RCC 7860 (cell line): ENCODE data around the gene FANCD2.
"Not testable (repeated sequence)": the region's sequence is repeated elsewhere in the genome, so short reads cannot be mapped to it uniquely, and the experiment has no call there.

Source experiments
- DNase-seq: peaks from one replicate; pipeline ENCODE4 v3.0.0-alpha.2; 2015; ENCODE audit warnings: low spot score
- FAIRE-seq: peaks from 2 replicates; lab custom pipeline; 2012; peaks lifted over from hg19 to GRCh38; lab: Jason Lieb, UNC

The FANCD2 gene

DNA sequence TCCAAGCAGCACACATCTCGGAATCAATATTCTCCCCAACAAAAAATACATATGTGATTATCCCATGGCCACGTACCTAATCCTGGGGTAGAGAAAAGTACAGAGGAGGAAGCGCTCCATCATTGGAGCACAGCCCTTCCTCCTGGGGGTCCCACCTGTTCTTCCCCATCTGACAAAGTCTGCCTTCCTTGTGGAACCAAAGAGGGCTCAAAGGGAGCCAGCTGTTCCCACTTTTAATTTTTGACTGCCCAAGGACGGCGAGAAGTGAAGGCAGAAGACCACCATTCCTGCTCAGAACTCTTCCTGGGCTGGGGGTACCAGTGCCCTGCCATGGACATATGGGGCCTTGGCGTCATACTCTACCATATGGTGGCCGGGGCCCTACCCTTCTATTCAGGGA, 14.1 kb upstream of the FANCD2 start:
- no peak for FAIRE-seq
- no peak for DNase-seq

GRCh38 chr3:10015461-10015904, 10.8 kb upstream of the FANCD2 start:
- peak; percentile 88 for FAIRE-seq
- DNase-seq: peak; percentile 77

GRCh38 chr3:10017636-10018292, 8.5 kb upstream of the FANCD2 start:
- FAIRE-seq: peak; percentile 83
- DNase-seq: peak; percentile 83

GRCh38 chr3:10018806-10019205, 7.4 kb upstream of the FANCD2 start:
- DNase-seq, FAIRE-seq: not testable (repeated sequence)

GRCh38 chr3:10019326-10019725, 6.9 kb upstream of the FANCD2 start:
- FAIRE-seq: no peak
- no peak for DNase-seq

- DNase-seq: no peak
- FAIRE-seq: no peak
Measured at GRCh38 chr3:10021856-10022775, 4.1 kb upstream of the FANCD2 start.

GRCh38 chr3:10023587-10024310, 2.5 kb upstream of the FANCD2 start:
- DNase-seq (peak; percentile 69), FAIRE-seq (peak; percentile 65)

DNA sequence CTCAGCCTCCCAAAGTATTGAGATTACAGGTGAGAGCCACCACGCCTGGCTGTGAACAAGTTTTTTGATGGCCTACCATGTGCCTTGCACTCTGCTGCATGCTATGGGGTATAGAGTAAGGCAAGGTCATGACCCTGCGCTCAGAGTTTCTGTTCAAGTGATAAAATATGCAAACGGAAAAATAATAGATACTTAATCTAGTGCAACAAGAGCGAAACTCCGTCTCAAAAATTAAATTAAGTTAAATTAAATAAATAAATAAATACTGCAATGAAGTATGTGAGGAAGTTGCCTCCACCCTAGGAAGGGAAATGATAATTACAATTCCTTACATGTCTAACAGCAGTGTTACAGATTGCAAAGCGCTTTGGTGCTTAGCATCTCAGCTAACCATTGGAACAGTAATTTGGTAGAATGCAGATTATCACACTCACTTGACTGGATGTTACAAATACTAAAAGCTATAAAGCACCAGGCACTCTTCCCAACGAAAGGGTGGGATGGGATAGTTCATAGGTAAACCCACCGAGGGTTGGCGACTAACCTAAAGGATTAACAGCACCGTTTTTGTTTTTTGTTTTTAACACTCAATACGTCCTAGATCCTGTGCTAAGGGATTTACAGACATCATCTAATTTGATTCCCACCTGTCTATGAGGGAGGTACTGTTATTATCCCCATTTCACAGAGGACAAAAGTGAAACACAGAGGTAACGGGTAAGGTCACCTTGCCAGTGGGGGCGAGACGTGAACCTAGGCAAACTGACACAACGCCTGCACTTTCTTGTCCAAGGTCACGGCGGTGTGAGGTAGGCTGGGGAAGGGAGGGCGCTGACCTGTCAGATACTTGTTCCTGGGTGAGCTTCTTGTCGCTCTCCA, 793 bp upstream of the FANCD2 start:
- DNase-seq: no peak
- FAIRE-seq: no peak

GRCh38 chr3:10041034-10041433, 14.8 kb downstream of the FANCD2 start:
- FAIRE-seq (no peak), DNase-seq (no peak)

- DNase-seq (no peak), FAIRE-seq (no peak)
Measured at GRCh38 chr3:10047876-10048275, 21.6 kb downstream of the FANCD2 start.

GRCh38 chr3:10053054-10053453, 26.8 kb downstream of the FANCD2 start:
- FAIRE-seq, DNase-seq: not testable (repeated sequence)

DNA sequence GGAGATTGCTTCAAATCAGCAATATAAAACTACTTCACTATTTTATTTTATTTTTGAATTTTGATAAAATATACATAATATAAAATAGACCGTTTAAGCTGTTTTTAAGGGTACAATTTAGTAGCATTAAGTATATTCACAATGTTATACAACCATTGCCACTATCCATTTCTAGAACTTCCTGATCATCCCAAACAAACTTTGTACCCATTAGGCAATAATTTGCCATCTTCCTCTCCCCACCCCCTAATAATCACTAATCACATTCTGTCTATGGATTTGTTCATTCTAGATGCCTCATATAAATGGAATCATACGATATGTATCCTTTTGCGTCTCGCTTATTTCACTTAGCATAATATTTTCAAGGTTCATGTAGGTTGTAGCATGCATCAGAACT, 28.9 kb downstream of the FANCD2 start:
- DNase-seq (no peak), FAIRE-seq (no peak)

GRCh38 chr3:10070077-10070476, 43.8 kb downstream of the FANCD2 start:
- FAIRE-seq, DNase-seq: not testable (repeated sequence)

- no peak for FAIRE-seq
- DNase-seq: no peak
Measured at GRCh38 chr3:10074666-10075065, 48.4 kb downstream of the FANCD2 start.

DNA sequence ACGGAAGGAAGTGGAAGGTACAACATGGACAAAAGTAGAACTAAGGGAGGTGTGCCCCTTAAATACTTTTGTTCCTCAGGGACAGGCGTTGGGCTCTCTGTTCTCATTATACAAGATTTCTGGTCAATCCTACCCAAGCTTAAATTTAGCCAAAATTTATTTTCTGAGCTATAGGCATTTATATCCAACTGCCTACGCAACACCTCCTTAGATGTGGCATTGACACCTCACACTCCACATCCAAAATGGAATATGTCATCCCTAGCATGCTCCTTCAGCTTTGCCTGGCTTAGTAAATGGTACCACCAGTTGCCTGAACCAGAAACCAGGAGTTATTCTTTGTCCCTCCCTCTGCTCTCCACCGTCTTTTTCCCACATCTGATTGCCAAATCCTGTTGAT, 55.6 kb downstream of the FANCD2 start:
- FAIRE-seq: no peak
- DNase-seq: no peak

- no peak for DNase-seq
Measured at GRCh38 chr3:10085738-10086137, 59.5 kb downstream of the FANCD2 start.

DNA sequence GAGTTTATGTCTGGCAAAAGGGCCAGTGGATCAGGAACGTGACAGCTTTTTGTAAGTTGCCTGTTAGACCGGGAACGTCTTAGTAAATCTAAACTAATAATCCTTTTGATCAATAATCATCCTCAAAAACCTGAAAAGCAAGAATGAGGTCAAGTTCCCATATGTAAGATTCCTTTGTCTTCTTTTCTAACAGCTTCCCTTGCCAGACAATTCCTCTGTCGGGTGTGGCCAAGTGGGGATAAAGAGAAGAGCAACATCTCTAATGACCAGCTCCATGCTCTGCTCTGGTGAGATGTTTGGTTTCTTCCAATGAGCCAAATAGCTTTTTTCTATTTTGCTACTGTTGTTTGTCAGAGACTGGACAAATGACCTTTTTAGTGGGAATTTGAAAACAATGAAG, 62.0 kb downstream of the FANCD2 start:
- no peak for FAIRE-seq

More at GRCh38 chr3:10085738-10086137, 59.5 kb downstream of the FANCD2 start:
- FAIRE-seq: no peak

GRCh38 chr3:10090179-10090578, 63.9 kb downstream of the FANCD2 start:
- no peak for DNase-seq
- no peak for FAIRE-seq

More for the DNA sequence above, 62.0 kb downstream of the FANCD2 start:
- DNase-seq: no peak

DNA sequence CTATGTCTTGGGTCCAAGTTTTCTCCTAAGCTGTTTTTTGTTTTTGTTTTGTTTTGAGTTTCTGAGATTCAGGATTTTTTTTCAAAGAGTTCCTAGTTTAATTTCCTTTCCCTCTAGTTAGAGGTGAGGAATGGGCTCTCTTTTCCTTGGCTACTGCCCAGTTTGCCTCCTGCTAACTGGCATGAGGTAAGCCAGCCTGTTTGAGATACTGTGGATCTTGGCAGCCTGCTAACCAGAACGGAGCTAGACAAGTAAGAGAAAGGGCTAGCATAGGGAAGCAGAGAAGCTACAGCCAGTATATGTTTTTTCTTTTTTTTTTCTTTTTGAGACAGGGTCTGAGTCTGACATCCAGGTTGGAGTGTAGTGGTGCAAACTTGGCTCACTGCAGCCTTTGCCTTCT, 64.5 kb downstream of the FANCD2 start:
- not testable (repeated sequence) for FAIRE-seq, DNase-seq

DNA sequence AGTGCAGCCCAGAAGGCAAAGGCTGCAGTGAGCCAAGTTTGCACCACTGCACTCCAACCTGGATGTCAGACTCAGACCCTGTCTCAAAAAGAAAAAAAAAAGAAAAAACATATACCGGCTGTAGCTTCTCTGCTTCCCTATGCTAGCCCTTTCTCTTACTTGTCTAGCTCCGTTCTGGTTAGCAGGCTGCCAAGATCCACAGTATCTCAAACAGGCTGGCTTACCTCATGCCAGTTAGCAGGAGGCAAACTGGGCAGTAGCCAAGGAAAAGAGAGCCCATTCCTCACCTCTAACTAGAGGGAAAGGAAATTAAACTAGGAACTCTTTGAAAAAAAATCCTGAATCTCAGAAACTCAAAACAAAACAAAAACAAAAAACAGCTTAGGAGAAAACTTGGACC, 65.2 kb downstream of the FANCD2 start:
- DNase-seq, FAIRE-seq: not testable (repeated sequence)
